Fibroblast of peridontal ligament (primary cell): ENCODE measurements around the gene PDE12.

Experiments used
- DNase-seq: peaks from one replicate; pipeline ENCODE4 v3.0.0-alpha.2; 2010; ENCODE audit errors: extremely low read depth

Gene PDE12, protein sequence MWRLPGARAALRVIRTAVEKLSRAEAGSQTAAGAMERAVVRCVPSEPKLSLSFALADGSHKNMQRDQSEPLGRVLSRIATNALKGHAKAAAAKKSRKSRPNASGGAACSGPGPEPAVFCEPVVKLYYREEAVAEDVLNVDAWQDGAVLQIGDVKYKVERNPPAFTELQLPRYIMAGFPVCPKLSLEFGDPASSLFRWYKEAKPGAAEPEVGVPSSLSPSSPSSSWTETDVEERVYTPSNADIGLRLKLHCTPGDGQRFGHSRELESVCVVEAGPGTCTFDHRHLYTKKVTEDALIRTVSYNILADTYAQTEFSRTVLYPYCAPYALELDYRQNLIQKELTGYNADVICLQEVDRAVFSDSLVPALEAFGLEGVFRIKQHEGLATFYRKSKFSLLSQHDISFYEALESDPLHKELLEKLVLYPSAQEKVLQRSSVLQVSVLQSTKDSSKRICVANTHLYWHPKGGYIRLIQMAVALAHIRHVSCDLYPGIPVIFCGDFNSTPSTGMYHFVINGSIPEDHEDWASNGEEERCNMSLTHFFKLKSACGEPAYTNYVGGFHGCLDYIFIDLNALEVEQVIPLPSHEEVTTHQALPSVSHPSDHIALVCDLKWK

GRCh38 chr3:57555738-57556458 lies at the start of gene PDE12:
Gene PDE12 (plus strand): TSS chr3:57556274. CDS start chr3:57556380, 106 bp downstream.
- peak; percentile 95 for DNase-seq

- peak; percentile 4 for DNase-seq
These were observed 43.9 kb upstream of the PDE12 start for GRCh38 chr3:57512166-57512565.

DNA sequence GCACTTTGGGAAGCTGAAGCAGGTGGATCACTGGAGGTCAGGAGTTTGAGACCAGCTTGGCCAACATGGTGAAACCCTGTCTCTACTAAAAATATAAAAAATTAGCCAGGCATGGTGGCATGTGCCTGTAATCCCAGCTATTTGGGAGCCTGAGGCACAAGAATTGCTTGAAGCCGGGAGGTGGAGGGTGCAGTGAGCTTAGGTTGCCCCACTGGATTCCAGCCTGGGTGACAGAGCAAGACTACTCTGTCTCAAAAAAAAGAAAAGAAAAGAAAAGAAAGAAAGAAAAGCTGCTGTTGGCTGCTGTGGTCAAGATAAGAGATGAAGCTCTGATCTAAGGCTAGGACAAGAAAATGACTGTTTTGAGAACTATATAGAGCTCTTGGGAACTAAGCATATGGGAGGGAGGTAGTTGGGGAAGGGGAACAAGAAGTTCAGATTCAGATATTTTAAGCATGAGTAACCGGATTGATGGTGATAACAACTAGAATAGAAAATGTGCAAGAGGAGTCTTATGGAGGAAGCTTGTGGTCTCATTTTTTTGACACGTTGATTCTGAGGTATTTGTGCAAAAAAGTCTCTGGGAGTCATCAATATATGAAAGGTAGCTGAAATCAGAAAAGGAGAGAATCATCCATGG lies 37.7 kb upstream of the PDE12 start:
- no peak for DNase-seq

- no peak for DNase-seq
These were observed 25.9 kb upstream of the PDE12 start for GRCh38 chr3:57530071-57530608.

DNA sequence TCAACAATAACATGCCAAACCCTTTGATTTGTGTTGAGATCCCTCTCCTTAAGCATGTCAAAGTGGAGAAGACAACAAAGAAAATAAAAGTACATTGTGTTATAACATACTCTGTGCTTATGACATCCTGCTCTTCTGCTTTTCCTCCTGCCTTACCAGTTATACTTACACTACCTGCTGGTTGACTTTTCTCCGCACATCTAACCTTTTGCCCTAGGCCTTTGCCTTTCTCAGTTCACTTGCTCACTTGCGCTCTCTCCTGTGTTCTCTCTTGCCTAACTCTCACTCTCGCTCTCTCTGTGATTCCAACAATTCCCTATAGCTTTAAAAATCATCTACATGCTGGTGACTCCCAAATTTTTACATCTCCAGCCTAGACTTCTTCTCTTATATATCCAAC lies 17.6 kb upstream of the PDE12 start:
- no peak for DNase-seq

- no peak for DNase-seq
These were observed 11.6 kb upstream of the PDE12 start, which contains the start of gene DNAH12 for GRCh38 chr3:57544181-57545125. Gene DNAH12 (minus strand): TSS chr3:57544344. CDS start chr3:57542870, 1,474 bp downstream.

DNA sequence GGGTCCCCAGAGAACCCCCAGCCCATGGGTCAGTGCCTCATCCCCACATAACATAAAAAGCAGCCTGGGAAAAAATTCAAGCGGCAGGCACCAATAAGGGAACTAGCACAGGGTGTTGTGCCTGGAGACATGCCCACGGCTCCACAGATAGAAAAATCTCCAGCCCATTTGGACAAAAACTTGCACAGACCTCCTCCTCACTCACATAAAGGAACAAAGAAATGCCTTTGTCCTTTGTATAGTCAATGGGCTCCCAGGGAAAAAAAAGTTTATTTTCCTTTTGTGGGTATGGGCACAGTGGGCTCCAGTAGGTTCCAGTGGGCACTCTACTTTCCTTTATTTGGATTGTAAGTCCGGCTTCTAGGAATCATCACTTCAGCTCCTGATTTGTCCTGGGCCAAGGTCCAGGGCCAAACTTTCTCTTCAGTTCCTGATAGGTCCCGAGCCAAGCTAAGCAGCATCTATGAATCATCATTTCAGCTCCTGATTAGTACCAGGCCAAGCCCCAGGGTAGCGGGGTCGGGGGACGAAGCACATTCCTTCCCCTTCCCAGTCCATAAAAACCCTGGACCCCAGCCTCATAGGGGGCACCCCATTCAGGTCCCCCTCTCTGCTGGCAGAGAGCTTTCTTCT lies 10.3 kb upstream of the PDE12 start:
- peak; percentile 31 for DNase-seq

DNA sequence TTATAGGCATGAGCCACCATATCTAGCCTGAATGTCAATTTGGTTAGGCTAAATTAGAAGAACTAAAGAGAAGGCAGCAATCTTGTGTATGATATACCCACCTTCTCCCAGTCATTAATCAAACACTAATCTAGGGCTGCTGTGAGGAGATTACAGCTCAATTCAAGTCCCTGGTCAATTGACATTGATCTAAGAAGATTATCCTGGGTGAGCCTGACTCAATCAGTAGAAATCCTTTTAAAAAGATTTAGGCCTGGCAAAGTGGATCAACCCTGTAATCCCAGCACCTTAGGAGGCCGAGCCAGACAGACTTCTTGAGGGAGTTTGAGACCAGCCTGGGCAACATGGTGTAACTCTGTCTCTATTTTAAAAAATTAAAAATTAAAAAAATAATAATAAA lies 9.5 kb upstream of the PDE12 start:
- no peak for DNase-seq

DNA sequence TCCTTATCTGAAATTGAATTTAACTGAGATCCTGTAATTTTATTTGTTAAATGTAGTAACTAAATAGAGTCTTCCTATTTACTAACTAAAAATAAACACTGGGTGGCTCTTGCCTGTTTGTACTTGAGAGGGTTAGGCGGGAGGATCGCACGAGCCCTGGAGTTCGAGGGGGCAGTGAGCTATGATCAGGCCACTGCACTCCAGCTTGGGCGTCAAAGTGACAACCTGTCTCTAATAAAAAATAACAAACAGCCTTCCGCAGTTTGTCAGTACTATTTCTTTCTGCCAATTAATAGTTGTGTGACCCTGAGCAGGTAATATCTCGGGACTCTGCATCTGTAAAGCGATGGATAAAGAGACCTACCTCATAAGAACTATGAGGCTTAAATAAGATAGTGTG lies 768 bp upstream of the PDE12 start:
- no peak for DNase-seq

GRCh38 chr3:57556459-57557084 lies 498 bp downstream of the PDE12 start:
- no peak for DNase-seq

GRCh38 chr3:57557085-57557537 lies 1.0 kb downstream of the PDE12 start:
- DNase-seq = peak; percentile 35

GRCh38 chr3:57559526-57559925 lies 3.5 kb downstream of the PDE12 start:
- peak; percentile 61 for DNase-seq

- no peak for DNase-seq
These were observed 13.9 kb downstream of the PDE12 start for GRCh38 chr3:57569859-57570450.

DNA sequence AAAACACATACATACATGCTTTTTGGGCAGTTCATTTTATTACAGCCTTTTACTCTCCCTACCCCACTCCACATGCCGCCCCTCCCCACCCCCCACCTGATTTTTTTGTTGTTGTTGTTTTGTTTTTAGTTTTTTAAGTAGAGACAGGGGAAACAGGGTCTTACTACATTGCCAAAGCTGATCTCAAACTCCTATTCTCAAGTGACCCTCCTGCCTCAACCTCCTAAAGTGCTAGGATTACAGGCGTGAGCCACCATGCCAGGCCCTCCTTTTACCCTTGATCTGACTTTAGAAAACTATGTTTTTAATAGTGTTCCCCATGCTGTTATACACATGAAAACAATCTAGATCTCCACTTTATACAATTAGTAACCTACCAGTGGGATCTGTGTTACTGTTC lies 14.8 kb downstream of the PDE12 start:
- DNase-seq = no peak

- DNase-seq = no peak
These were observed 16.0 kb downstream of the PDE12 start for GRCh38 chr3:57572096-57572495.

DNA sequence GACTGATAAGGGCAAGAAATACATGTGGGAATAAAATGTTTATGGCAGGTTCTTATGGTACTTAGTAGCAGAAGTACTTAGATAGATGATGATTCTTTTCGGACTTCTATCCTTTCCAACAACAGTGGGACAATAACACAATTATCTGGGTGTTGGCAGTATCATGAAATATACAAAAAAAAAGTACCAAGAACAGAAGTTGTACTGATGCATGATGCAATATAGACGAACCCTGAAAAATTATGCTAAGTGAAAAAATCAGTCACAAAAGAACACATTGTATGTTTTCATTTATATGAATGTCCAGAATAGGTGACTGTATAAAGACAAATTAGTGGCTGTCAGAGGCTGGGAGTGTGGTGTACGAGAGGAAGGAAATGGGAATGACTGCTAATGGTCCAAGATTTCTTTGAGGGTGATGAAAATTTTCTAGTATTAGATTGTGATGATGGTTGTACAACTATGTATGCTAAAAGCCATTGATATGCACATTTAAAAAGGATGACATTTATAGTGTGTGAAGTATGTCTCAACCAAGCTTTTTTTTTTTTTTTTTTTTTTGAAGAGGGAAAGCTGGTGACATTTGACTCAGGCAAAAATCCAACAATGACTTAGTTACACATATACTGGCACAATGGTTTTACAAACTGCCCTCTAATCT lies 20.0 kb downstream of the PDE12 start:
- no peak for DNase-seq

DNA sequence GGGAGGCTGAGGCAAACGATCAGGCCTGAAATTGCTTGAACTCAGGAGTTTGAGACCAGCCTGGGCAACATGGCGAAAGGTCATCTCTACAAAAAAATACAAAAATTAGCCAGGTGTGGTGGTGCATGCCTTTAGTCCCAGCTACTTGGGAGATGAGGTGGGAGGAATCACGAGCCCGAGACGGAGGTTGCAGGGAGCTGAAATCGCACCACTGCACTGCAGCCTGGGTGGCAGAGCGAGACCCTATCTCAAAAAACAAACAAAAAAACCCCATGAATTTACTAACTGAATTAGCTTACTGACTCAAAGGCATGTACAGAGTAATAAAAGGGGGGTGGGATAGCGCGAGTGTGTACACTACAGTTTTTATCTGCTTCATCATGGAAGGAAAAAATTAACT lies 21.7 kb downstream of the PDE12 start:
- DNase-seq = no peak

GRCh38 chr3:57582474-57583168 lies 26.5 kb downstream of the PDE12 start:
- no peak for DNase-seq
